HTR-8/SVneo (cell line): ENCODE measurements around the gene VENTX.
A peak's percentile ranks its signal among the peaks of the same experiment; 100 is the strongest.

Source experiments
- DNase-seq: peaks from one replicate; pipeline ENCODE4 v3.0.0; 2011; ENCODE audit warnings: low spot score, mixed read lengths; ENCODE audit not compliant: insufficient read length
- FAIRE-seq: peaks from 2 replicates; lab custom pipeline; 2011; peaks lifted over from hg19 to GRCh38; lab: Jason Lieb, UNC

The VENTX gene

DNA sequence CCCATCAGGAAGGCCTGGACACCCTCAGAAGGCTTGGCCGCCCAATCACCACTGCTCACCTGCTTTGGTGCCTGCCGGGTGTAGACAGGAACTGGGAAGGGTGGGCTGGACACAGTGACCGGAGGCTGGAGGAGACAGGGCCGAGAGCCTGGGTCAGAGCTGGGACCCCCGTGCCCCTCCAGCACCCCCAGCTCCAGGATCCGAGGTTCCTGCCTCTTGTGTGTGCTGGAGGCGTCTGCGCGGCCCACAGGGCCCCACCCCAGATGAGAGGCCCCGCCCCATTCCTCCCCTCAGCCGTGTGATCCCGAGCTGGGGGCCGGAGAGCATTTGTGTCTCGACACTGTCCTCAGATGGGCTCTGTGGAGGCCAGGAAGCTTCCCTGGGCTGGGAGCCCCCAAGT, 29.6 kb downstream of the VENTX start:
- DNase-seq (no peak), FAIRE-seq (no peak)

DNA sequence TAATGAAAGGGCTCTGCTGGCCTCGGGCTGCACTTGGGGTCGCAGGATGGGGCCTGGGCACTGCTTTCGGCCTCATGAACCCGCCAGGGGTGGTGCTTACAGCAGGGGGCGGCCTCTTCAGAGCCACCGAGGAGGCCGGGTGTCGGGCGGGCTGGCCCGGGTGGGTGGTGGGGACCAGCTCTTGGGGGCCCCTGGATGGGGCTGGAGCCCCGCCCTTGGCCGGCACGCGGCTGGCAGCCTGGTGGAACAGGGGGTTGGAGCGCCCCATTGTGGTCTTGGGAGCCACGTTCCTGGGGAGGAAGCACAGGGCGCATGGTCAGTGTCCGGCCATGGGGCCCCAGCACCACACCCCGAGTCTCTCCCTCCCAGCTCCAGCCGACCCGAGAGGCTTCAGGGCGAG, 30.2 kb downstream of the VENTX start:
- DNase-seq (no peak), FAIRE-seq (no peak)

DNA sequence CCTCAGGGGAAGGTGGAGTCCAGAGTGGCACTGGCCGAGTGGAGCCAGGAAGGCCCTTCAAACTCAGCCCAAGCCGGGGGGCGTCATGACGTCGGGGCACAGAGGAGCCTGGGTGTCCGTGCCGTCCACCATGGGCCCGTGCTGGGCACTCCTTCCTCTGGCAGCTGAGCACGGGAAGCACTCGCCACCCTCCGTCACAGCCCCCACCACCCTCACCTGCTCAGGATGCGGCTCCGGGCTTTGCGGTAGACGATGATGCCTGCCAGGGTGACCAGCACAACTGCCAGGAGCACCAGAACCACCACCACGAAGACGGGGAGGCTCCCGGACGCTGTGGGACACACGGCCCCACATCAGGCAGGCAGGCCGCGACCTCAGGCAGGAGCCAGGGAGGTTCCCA, 30.9 kb downstream of the VENTX start:
- DNase-seq (no peak), FAIRE-seq (no peak)

DNA sequence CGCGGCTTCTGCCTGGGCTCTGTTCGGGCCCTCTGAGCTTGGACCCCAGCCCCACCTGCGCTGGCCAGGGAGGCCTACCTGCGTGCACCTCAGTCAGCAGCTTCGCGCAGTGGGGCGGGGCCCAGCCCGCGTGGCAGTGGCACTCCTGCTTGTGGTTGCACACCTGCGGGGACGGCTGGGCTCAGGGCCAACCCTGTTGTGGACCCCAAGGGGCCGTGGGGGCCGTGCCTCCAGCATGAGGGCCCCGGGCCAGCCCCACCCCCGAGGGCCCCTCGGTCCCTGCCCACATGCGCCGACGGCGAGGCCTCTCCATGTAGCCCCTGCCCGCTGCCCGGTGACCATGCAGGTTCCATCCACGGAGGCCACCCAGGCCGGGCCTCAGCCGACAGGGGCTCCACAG, 31.7 kb downstream of the VENTX start:
- no peak for FAIRE-seq

DNA sequence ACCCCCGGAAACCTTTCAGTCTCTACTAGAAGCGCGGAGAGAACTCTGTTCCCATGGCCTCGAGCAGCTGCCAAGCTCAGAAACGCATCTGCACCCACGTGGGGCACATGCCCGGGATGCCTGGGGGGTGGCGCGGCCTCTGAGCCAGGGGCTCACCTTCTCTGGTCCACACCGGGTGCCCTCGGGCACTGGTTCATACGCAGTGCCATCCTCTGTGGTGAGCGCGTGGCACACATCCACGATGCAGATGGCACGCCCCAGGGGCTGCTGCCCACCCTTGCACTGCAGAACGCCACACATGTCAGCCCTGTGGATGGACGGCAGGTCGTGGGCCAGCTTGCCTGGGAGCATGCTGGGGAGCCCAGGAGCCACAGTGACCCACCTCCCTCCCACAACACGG, 32.5 kb downstream of the VENTX start:
- DNase-seq (no peak), FAIRE-seq (no peak)

More for the DNA sequence above, 31.7 kb downstream of the VENTX start:
- DNase-seq, result no peak

DNA sequence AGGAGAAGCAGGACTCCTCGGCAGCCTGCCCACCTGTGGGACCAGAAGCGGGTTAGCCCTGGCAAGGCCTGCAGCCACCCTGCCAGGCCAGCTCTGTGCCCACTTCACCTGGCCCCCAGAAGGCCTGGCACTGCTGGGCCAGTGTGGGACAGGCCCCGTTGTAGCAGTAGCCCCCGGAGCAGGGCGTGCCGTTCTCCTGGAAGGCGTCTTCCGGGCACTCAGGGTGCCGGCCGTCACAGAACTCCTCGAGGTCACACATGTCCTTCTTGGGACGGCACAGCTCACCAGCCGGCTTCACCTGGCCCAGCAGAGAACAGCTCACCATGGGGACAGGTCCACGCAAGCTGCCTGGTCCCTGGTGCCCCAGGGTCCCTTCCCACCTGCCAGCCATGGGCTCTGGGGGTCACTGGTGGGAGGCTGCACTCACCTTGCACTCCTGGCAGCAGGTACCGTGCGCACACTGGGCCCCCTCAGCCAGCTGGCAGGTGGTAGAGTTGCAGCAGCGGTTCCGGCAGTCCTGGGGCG, 33.2 kb downstream of the VENTX start:
- FAIRE-seq, result no peak
- DNase-seq, result no peak

DNA sequence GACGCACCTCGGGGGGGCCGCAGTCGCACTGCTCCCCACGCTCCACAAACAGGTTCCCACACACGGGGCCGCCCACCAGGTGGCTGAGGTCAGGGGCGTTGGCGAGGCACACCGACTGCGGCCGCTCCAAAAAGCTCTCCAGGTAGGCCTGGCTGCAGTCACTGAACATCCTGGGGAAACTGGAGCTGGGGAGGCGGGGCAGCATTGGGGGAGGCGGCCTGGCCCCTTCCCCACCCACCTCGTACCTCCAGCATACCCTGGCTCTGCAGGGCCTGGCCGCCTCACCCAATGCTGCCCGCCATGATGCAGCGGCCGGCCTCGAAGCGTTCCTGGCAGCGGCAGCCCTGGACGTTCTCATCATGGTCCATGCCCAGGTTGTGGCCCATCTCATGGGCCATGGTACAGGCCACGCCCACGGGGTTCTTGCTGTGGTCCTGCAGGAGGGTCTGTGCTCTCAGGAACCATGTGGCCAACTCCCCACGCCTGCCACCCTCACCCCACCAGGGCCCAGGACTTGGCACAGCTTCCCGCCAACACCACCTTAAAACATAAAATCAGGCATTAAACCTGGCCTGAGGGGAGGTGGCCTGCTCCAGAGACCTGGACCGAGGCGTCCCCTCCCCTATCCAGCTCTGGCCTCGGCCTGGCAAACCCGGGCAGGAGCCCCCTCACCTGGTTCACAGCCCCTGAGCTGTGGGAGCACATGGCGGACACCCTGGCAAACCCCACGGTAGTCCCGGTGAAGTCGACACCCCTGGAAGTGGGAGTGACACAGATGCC, 34.1 kb downstream of the VENTX start:
- FAIRE-seq (no peak), DNase-seq (no peak)

DNA sequence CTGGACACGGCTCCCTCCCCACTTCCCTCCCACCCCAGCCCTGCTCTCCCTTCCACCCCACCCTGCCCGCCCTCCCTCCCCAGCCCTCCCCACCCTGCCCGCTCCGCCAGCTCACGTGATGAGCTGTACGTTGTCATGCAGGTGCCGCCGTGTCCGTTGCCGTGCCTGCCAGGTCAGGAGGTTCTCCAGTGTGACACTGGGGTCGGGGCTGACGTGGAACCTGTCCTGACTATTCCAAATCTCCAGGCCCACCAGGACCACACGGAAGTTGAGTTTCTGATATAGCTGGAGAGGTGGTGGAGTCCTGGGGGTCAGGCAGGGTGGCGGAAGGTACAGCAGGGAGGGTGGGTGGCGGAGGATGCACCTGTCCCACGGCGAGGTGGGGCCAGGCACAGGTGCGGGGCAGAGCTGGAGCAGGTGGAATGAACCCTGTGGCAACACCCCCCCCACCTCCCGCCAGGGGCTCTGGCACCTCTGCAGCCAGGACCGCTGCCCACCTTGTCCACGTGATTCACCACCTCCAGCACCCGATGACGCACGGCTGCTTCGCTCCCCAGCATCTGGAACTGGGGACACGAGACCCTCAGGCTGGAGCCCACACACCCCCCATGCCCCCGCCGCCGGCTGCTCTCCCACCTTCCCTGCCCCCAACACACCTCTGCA, 34.8 kb downstream of the VENTX start:
- DNase-seq, result no peak
- no peak for FAIRE-seq

DNA sequence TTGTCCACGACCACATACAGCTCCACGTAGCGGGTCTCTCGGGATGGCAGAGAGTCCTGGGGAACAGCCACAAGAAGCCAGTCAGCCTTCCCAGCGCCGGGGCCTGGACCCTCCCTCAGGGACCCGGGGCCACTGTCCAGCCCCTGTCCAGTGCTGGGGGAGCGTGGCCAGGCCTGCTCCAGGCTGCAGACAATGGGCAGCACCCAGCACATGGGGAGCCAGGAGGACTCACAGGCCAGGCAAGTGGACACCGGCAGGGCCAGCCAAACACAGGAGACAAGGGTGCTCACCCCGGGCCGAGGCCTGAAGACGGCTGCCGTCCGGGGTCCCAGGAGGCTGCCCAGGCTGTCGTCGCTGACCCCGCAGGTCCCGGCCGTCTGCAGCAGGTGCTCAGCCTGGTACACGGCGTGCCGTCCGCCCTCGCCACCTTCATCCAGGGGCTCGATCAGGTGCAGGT, 35.3 kb downstream of the VENTX start:
- FAIRE-seq, result no peak

DNA sequence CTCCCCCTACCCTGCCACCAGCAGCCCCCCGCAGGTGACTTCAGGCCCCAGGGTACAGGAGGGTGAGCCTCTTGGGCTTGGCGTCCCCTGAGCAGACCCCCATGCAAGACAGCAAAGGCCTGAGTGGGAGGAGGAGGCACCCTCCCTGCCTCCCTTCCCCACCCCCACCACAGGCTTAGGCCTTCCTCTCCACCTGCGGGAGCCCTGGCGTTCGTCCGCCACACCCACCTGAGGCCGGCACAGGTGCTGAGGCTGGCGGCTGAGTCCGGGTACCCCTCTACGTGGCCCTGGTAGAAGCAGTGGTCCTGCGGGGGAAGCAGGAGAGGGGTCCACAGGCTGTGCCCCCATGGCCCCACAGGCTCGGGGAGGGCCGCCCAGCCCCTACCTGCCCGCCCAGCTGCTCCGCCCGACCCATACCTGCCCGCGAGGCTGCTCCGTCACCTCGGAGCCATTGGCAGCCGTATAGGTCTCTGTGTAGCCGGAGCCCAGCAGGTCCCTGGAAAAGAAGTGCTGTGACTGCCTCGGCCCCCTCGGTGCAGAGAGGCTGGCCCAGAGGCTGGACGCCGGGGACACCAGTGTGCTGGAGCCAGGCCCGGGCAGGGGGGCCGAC, 36.0 kb downstream of the VENTX start:
- DNase-seq (no peak), FAIRE-seq (no peak)

More for the DNA sequence above, 35.3 kb downstream of the VENTX start:
- no peak for DNase-seq

DNA sequence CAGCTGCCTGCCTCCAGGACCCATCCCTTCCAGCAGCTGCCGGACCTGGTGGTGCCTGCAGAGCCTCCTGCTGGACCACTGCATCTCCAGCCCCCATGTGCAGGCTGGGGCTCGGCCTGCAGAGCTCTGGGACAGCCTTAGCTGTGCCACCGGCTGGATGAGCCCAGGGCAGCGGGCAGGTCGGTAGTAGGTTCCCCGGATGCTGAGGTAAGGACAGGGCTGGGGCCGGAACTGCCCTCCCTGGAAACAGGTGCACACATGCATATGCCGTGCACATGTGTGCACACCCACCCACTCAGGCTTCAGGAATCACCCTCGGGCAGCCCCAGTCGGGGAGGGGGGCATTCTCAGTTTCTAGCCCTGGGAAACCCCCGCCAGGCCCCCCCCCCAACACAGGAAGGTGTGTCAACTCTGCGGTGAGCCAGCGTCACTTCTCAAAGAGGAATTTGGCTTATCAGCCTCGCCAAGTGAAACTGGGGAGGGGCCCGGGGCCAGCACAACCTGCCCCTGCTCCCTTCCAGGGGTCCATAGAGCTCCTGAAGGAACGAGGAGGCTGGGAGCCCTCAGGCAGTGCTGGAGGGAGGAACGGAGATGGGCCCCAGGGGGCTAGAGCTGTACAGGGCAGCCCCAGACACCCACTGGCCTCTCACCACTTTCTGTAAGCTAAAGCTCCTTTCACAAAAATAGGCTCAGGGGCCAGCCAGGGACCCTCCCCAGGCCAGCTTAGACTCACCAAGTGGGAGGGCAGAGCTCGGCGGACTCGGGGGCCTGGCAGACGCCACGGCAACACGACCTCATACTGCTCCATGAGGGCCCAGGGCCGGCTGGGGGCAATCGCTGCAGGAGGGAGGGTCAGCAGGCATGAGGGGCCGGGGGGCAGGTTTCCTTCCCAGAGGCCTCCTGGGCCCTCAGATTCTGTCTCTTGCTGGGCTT, 37.4 kb downstream of the VENTX start:
- DNase-seq, result no peak
- no peak for FAIRE-seq

DNA sequence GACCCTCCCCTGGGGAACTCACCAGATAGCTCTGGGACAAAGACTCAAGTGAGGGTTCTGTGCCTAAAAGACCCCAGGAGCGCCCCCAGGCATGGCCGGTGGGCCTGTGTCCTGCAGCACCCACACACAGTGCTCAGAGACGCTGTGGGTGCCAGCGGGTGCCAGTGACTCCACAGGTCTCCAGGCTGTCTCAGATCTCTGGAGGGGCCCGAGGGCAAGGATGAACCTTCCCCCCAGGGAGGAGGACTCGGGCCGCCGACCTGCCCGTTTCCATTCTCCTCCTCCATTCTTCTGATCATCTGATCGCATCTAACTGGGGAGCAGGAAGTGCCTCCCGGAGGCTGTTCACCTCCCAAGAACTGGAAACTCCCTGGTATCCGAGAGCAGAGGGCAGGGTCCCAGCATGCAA, 38.0 kb downstream of the VENTX start:
- no peak for DNase-seq
- FAIRE-seq, result no peak

DNA sequence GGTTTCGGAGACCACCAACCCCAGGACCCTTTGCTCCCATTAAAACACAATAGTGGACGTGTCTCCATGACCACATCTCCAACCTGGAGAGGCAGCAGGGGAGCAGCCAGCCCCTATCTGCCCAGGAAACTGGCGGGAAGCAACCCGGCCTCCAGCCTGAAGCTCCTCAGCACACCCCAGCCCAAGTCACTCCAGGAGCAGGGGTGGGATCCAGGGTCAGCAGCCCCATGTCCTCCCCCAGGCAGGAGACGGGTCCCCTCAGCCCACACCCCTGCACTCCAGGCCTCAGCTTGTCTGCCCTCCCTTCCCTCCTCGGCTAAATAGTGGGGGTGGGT, 38.4 kb downstream of the VENTX start:
- FAIRE-seq, result no peak
- no peak for DNase-seq

DNA sequence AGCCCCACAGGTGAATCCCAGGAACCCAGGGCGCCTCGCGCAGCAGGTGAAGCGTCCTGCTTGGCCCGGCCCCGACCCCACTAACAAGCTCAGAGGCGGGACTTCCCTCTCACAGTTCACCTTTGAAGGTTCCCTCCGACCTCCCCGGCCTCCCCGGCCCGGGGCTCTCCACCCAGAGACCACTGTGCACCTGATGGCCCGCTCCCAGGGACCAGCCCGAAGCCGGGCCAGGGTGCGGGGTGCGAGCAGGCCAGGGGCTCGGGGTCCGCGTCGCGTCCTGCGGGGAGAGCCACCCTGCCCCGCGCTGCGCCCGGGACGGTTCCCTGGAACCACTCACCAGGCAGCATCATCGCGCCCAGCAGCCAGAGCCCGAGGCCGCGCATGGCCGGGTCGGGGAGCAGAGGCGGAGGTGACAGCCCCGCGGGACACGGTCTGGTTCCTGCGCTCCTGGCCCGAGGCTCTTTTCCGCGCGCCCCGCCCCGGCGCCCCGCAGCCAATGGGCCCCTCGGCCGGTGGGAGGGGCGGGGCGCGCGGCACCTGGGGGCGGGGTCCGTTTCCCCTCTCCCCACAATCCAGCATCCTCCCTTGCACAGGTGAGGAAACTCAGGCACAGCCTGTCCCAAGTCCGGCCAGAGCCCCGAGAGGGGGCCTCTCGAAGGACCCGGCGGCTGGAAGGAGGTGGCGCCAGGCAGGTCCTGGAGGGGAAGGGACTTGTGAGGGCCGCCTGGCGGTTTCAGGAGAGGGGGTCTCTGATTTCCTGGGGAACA, 39.0 kb downstream of the VENTX start, which contains the start of gene ADAM8:
ADAM8 (minus strand) TSS at position 434 of the 767 bp plus-strand sequence; CDS start at position 383, 51 bp downstream.
- no peak for FAIRE-seq
- DNase-seq, result no peak

DNA sequence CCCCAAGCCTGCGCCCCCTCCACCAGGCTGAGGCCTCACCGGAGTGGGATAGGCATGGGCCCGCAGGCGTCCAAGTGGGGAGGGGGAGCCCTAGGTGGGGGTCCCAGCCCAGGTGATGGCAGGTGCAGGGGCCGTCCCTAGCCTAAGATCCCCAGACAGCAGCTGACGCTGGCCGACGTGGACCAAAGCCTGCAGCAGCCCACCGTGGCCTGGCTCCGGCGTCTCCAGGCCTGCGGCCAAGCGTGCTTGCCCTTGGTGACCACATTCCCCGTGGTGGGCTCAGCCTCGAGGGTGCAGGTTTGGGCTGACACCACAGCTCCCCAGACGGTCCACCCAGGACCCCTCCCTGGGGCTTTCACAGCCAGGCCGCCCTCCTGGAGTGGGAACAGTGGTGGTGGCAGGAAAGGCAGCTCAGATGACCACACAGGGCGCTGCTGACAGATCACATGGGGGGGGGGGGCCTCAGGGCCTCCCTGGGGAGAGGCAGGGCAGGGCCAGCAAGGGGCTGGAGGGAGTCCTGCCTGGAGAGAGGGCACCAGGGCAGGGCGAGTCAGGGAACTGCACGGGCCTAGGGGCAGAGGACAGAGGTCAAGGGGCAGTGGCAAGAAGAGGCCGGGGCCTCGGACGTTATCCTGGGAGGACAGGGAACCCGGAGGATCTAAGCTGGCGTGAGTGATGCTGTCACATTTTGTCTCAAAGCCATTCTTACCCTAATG, 39.8 kb downstream of the VENTX start:
- FAIRE-seq, result no peak
- no peak for DNase-seq

DNA sequence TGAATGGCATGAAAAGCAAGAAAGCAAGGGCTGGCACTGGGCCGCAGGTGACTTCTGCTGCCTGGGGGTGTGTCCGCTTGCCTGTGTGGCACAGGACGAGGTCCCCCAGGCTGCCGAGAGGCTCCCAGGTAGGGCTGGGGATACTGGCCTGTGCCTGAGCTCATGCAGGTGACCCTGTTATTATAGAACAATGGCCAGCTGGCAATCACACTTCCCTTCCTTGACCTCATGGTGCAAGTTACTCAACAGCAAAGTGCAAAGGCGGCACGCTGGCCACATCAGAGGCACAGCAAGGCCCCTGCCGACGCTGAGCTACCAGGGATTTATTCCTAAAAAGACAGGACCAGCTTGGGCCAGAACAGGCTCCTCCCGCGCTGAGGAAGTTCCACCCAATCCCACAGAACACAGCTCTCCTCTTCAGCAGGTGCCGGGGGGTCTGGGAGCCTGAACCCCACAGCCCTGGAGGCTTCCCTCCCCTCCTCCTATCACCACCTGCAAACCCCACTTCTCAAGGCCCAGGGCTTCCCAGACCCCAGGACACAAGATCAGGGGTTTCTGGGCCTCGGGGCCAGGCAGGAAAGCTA, 40.4 kb downstream of the VENTX start:
- DNase-seq, result no peak

DNA sequence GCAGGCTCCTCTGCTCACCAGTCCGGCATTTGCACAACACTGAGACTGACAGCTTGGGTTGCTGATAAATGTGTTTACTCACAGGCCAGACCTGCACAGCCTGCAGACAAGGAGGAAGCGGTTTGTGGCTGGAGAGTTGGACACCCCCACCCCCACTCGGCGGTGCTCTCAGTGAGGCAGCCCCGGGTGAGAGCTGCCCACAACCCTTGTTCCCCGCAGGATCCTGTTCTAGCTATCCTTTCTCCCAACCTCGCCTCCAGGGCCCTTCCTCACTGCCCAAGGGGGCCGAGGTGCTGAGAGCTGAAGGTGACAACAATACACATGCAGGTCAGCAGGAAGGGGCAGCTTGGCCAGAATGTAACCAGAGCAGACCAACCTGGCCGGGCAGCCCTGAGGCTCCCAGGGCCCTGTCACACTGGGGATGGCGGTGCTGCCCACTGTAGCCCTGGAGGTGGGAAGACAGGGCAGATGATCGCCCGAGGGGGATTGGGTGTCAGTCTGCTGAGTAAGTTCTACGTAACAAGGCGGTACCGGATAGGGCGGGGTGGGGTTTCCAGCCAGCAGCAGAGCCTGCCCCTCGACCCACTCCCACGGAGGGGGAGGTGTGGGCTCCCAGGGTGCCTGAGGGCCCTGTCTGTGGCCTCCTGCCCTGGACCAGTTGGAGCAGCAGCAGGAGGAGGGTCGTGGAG, 41.1 kb downstream of the VENTX start:
- peak; percentile 70 for DNase-seq
- no peak for FAIRE-seq

More for the DNA sequence above, 40.4 kb downstream of the VENTX start:
- no peak for FAIRE-seq
